ENCODE data around the gene SERP1. TPM values are rescaled to one million over a fixed set of nuclear protein-coding genes. Genes with fewer than 3 reads are reported as not detected.

The SERP1 gene
- total RNA-seq = 187 and 198 TPM in 2 replicates

- peak; percentile 95 for DNase-seq (ENCODE audit: low read depth, low spot score)
Measured at GRCh38 chr3:150546226-150547044, at the start of gene SERP1, which contains the start of gene EIF2A. Gene SERP1, minus strand, starts transcription at chr3:150546496. Its CDS starts 361 bp downstream, at chr3:150546135. Gene EIF2A, plus strand, starts transcription at chr3:150546787. Its CDS starts 16 bp downstream, at chr3:150546803.

GRCh38 chr3:150594150-150594549, 47.9 kb upstream of the SERP1 start:
- no peak for DNase-seq (ENCODE audit: low read depth, low spot score)

GRCh38 chr3:150589759-150590158, 43.5 kb upstream of the SERP1 start:
- DNase-seq (ENCODE audit: low read depth, low spot score) = no peak

GRCh38 chr3:150588027-150588830, 41.9 kb upstream of the SERP1 start:
- no peak for DNase-seq (ENCODE audit: low read depth, low spot score)

- no peak for DNase-seq (ENCODE audit: low read depth, low spot score)
Measured at GRCh38 chr3:150583028-150583427, 36.7 kb upstream of the SERP1 start.

- no peak for DNase-seq (ENCODE audit: low read depth, low spot score)
Measured at GRCh38 chr3:150582620-150583019, 36.3 kb upstream of the SERP1 start.

GRCh38 chr3:150581174-150581573, 34.9 kb upstream of the SERP1 start:
- DNase-seq (ENCODE audit: low read depth, low spot score) = no peak

- no peak for DNase-seq (ENCODE audit: low read depth, low spot score)
Measured at GRCh38 chr3:150577855-150578254, 31.6 kb upstream of the SERP1 start.

- no peak for DNase-seq (ENCODE audit: low read depth, low spot score)
Measured at GRCh38 chr3:150567328-150567727, 21.0 kb upstream of the SERP1 start.

- DNase-seq (ENCODE audit: low read depth, low spot score) = no peak
Measured at GRCh38 chr3:150564243-150564642, 17.9 kb upstream of the SERP1 start.

GRCh38 chr3:150557725-150558124, 11.4 kb upstream of the SERP1 start:
- DNase-seq (ENCODE audit: low read depth, low spot score) = no peak

GRCh38 chr3:150556792-150557191, 10.5 kb upstream of the SERP1 start:
- peak; percentile 35 for DNase-seq (ENCODE audit: low read depth, low spot score)

- DNase-seq (ENCODE audit: low read depth, low spot score) = no peak
Measured at GRCh38 chr3:150555859-150556436, 9.7 kb upstream of the SERP1 start.

GRCh38 chr3:150547045-150547741, 897 bp upstream of the SERP1 start:
- DNase-seq (ENCODE audit: low read depth, low spot score) = no peak

- DNase-seq (ENCODE audit: low read depth, low spot score) = no peak
Measured at GRCh38 chr3:150545419-150546225, 674 bp downstream of the SERP1 start.

GRCh38 chr3:150544726-150545125, 1.6 kb downstream of the SERP1 start:
- no peak for DNase-seq (ENCODE audit: low read depth, low spot score)

- no peak for DNase-seq (ENCODE audit: low read depth, low spot score)
Measured at GRCh38 chr3:150544041-150544440, 2.3 kb downstream of the SERP1 start.

GRCh38 chr3:150543531-150543930, 2.8 kb downstream of the SERP1 start:
- no peak for DNase-seq (ENCODE audit: low read depth, low spot score)

- DNase-seq (ENCODE audit: low read depth, low spot score) = no peak
Measured at GRCh38 chr3:150543128-150543527, 3.2 kb downstream of the SERP1 start.

GRCh38 chr3:150540991-150541390, 5.3 kb downstream of the SERP1 start:
- no peak for DNase-seq (ENCODE audit: low read depth, low spot score)

- no peak for DNase-seq (ENCODE audit: low read depth, low spot score)
Measured at GRCh38 chr3:150540297-150540696, 6.0 kb downstream of the SERP1 start.

Measured in pulmonary artery endothelial cell (primary cell).